ENCODE measurements around the gene SMIM9. TPM values are rescaled to one million over a fixed set of nuclear protein-coding genes. Genes with fewer than 3 reads are reported as not detected.

The SMIM9 gene
- total RNA-seq, 1 donor from 2014 or later = not detected

- no peak for DNase-seq (ENCODE audit: low spot score)
Observed at GRCh38 chrX:154815274-154815818, 19.1 kb downstream of the SMIM9 start.

GRCh38 chrX:154813801-154814200 lies 20.7 kb downstream of the SMIM9 start:
- DNase-seq (ENCODE audit: low spot score) = no peak

GRCh38 chrX:154812341-154813101 lies 21.9 kb downstream of the SMIM9 start:
- DNase-seq (ENCODE audit: low spot score) = no peak

GRCh38 chrX:154809939-154810665 lies 24.4 kb downstream of the SMIM9 start:
- no peak for DNase-seq (ENCODE audit: low spot score)

GRCh38 chrX:154806837-154807501 lies 27.5 kb downstream of the SMIM9 start:
- DNase-seq (ENCODE audit: low spot score) = no peak

- no peak for DNase-seq (ENCODE audit: low spot score)
Observed at GRCh38 chrX:154805696-154806091, 28.8 kb downstream of the SMIM9 start.

GRCh38 chrX:154804957-154805695 lies 29.3 kb downstream of the SMIM9 start, which contains the start of gene MPP1:
Gene MPP1 (minus strand): TSS chrX:154805485. CDS start chrX:154805373, 112 bp downstream.
- peak; percentile 70 for DNase-seq (ENCODE audit: low spot score)

- no peak for DNase-seq (ENCODE audit: low spot score)
Observed at GRCh38 chrX:154804261-154804956, 30.1 kb downstream of the SMIM9 start.

- no peak for DNase-seq (ENCODE audit: low spot score)
Observed at GRCh38 chrX:154802947-154803346, 31.5 kb downstream of the SMIM9 start.

GRCh38 chrX:154800478-154801210 lies 33.8 kb downstream of the SMIM9 start:
- no peak for DNase-seq (ENCODE audit: low spot score)

GRCh38 chrX:154799556-154800348 lies 34.7 kb downstream of the SMIM9 start:
- DNase-seq (ENCODE audit: low spot score) = no peak

- no peak for DNase-seq (ENCODE audit: low spot score)
Observed at GRCh38 chrX:154797006-154797405, 37.5 kb downstream of the SMIM9 start.

- no peak for DNase-seq (ENCODE audit: low spot score)
Observed at GRCh38 chrX:154795016-154795415, 39.4 kb downstream of the SMIM9 start.

GRCh38 chrX:154793084-154793795 lies 41.2 kb downstream of the SMIM9 start:
- no peak for DNase-seq (ENCODE audit: low spot score)

GRCh38 chrX:154791939-154792338 lies 42.5 kb downstream of the SMIM9 start:
- no peak for DNase-seq (ENCODE audit: low spot score)

GRCh38 chrX:154791467-154791866 lies 43.0 kb downstream of the SMIM9 start:
- no peak for DNase-seq (ENCODE audit: low spot score)

GRCh38 chrX:154785716-154786115 lies 48.7 kb downstream of the SMIM9 start:
- no peak for DNase-seq (ENCODE audit: low spot score)

- no peak for DNase-seq (ENCODE audit: low spot score)
Observed at GRCh38 chrX:154784149-154784995, 50.1 kb downstream of the SMIM9 start.

Data from ureter (tissue), 1 donor.